HEK293T (cell line): ENCODE data around the gene TFF1.

Experiments used
- BHLHE40 ChIP-seq: fragments of 450-650 bp; IDR thresholded peaks from 2 replicates; pipeline ENCODE4 v1.6.1; 2016; ENCODE audit warnings: mild to moderate bottlenecking, moderate library complexity, borderline replicate concordance
- CTBP1 ChIP-seq: fragments of 450-650 bp; IDR thresholded peaks from 2 replicates; pipeline ENCODE4 v1.6.1; 2016; ENCODE audit warnings: borderline replicate concordance
- FOXA1 ChIP-seq: fragments of 450-650 bp; IDR thresholded peaks from 2 replicates; pipeline ENCODE4 v1.6.1; 2016; ENCODE audit warnings: mild to moderate bottlenecking
- FOXM1 ChIP-seq: fragments of 450-650 bp; IDR thresholded peaks from 2 replicates; pipeline ENCODE4 v1.6.1; 2017; ENCODE audit warnings: mild to moderate bottlenecking, borderline replicate concordance
- HDGF ChIP-seq: fragments of 450-650 bp; IDR thresholded peaks from 2 replicates; pipeline ENCODE4 v1.6.1; 2017; ENCODE audit warnings: antibody characterized with exemption, borderline replicate concordance
- L3MBTL2 ChIP-seq: fragments of 450-650 bp; conservative IDR thresholded peaks from 2 replicates; pipeline ENCODE4 v1.6.1; 2016; ENCODE audit warnings: mild to moderate bottlenecking
- SP1 ChIP-seq: fragments of 450-650 bp; IDR thresholded peaks from 2 replicates; pipeline ENCODE4 v1.6.1; 2017
- ZNF384 ChIP-seq: fragments of 450-650 bp; IDR thresholded peaks from 2 replicates; pipeline ENCODE4 v1.6.1; 2016

- TF ChIP-seq FOXM1 (no peak), FOXA1 (no peak), L3MBTL2 (no peak), SP1 (no peak), CTBP1 (no peak), ZNF384 (no peak), BHLHE40 (no peak), HDGF (no peak)
Measured at GRCh38 chr21:42369821-42370220, 3.5 kb upstream of the TFF1 start.
